HG03103 (cell line): Measurements from ENCODE around the gene MYO15B.
"Not testable (repeated sequence)": the region's sequence is repeated elsewhere in the genome, so short reads cannot be mapped to it uniquely, and the experiment has no call there.

Experiments
- ATAC-seq: cut with Tn5 transposase; IDR thresholded peaks from one replicate; pipeline ENCODE4 v1.9.1; 2021; ENCODE audit warnings: low read depth; ENCODE audit not compliant: unreplicated experiment

Gene MYO15B

GRCh38 chr17:75575197-75575596 lies 12.4 kb upstream of the MYO15B start:
- ATAC-seq, result no peak

GRCh38 chr17:75575728-75576127 lies 11.9 kb upstream of the MYO15B start:
- no peak for ATAC-seq

GRCh38 chr17:75576661-75577060 lies 10.9 kb upstream of the MYO15B start:
- no peak for ATAC-seq

- ATAC-seq, result not testable (repeated sequence)
These were observed 6.4 kb upstream of the MYO15B start for GRCh38 chr17:75581121-75581725.

GRCh38 chr17:75583197-75583596 lies 4.4 kb upstream of the MYO15B start:
- not testable (repeated sequence) for ATAC-seq

- ATAC-seq, result no peak
These were observed 2.8 kb upstream of the MYO15B start for GRCh38 chr17:75584849-75585175.

- ATAC-seq, result no peak
These were observed 1.0 kb downstream of the MYO15B start for GRCh38 chr17:75588596-75589011.

GRCh38 chr17:75589012-75589918 lies 1.7 kb downstream of the MYO15B start:
- peak; percentile 54 for ATAC-seq

GRCh38 chr17:75589919-75590303 lies 2.3 kb downstream of the MYO15B start:
- ATAC-seq, result no peak

- no peak for ATAC-seq
These were observed 2.7 kb downstream of the MYO15B start for GRCh38 chr17:75590314-75590761.

GRCh38 chr17:75590849-75591721 lies 3.5 kb downstream of the MYO15B start:
- no peak for ATAC-seq

GRCh38 chr17:75591722-75592302 lies 4.2 kb downstream of the MYO15B start:
- ATAC-seq, result no peak

GRCh38 chr17:75592348-75593020 lies 4.9 kb downstream of the MYO15B start:
- no peak for ATAC-seq

GRCh38 chr17:75593430-75593829 lies 5.8 kb downstream of the MYO15B start:
- ATAC-seq, result not testable (repeated sequence)

GRCh38 chr17:75594499-75595283 lies 7.1 kb downstream of the MYO15B start:
- no peak for ATAC-seq

- no peak for ATAC-seq
These were observed 7.8 kb downstream of the MYO15B start for GRCh38 chr17:75595284-75595919.

GRCh38 chr17:75595920-75596313 lies 8.3 kb downstream of the MYO15B start:
- ATAC-seq, result no peak

GRCh38 chr17:75596320-75597087 lies 8.9 kb downstream of the MYO15B start:
- no peak for ATAC-seq
